NCI-H2171 treated with DMSO at 0.1 percent for 48 hours (cell line): ENCODE measurements around the gene GNB5.
"Not testable (repeated sequence)": the region's sequence is repeated elsewhere in the genome, so short reads cannot be mapped to it uniquely, and the experiment has no call there.

Experiments
- DNase-seq: peaks from one replicate; lab custom pipeline; 2025; lab: John Stamatoyannopoulos, UW

Gene GNB5

GRCh38 chr15:52093539-52094510 is 97.4 kb downstream of the GNB5 start:
- peak; percentile 57 for DNase-seq

GRCh38 chr15:52093167-52093538 is 98.0 kb downstream of the GNB5 start:
- no peak for DNase-seq

- DNase-seq, result no peak
Observed at GRCh38 chr15:52090193-52090592, 101.0 kb downstream of the GNB5 start.

- no peak for DNase-seq
Observed at GRCh38 chr15:52086011-52086786, 105.0 kb downstream of the GNB5 start.

- DNase-seq, result peak; percentile 33
Observed at GRCh38 chr15:52085299-52085698, 105.9 kb downstream of the GNB5 start.

GRCh38 chr15:52083603-52084002 is 107.6 kb downstream of the GNB5 start:
- no peak for DNase-seq

- not testable (repeated sequence) for DNase-seq
Observed at GRCh38 chr15:52083037-52083359, 108.2 kb downstream of the GNB5 start.

- no peak for DNase-seq
Observed at GRCh38 chr15:52082197-52083036, 108.8 kb downstream of the GNB5 start.

GRCh38 chr15:52080706-52081392 is 110.3 kb downstream of the GNB5 start:
- DNase-seq, result no peak

GRCh38 chr15:52080031-52080430 is 111.2 kb downstream of the GNB5 start:
- no peak for DNase-seq

- DNase-seq, result peak; percentile 24
Observed at GRCh38 chr15:52078876-52079700, 112.1 kb downstream of the GNB5 start.

GRCh38 chr15:52078197-52078875 is 112.9 kb downstream of the GNB5 start:
- no peak for DNase-seq

- DNase-seq, result no peak
Observed at GRCh38 chr15:52076889-52077781, 114.1 kb downstream of the GNB5 start.

- DNase-seq, result no peak
Observed at GRCh38 chr15:52071570-52071969, 119.6 kb downstream of the GNB5 start.

- DNase-seq, result no peak
Observed at GRCh38 chr15:52069559-52069958, 121.6 kb downstream of the GNB5 start.

- no peak for DNase-seq
Observed at GRCh38 chr15:52068004-52068615, 123.1 kb downstream of the GNB5 start.

GRCh38 chr15:52067545-52067926 is 123.7 kb downstream of the GNB5 start:
- no peak for DNase-seq

- DNase-seq, result no peak
Observed at GRCh38 chr15:52066842-52067544, 124.2 kb downstream of the GNB5 start.
